ENCODE measurements around the gene RAB10. TPM values are rescaled to one million over a fixed set of nuclear protein-coding genes. Genes with fewer than 3 reads are reported as not detected.
"Not testable (repeated sequence)": the region's sequence is repeated elsewhere in the genome, so short reads cannot be mapped to it uniquely, and the experiment has no call there.

Gene RAB10
- total RNA-seq, 2 donors from 2014 or later, result 70.9 to 86.7 TPM

- DNase-seq (ENCODE audit: low spot score), result no peak
- TF ChIP-seq CTCF (IDR thresholded peaks at IDR 0.05), result no peak
- H3K4me3 ChIP-seq, result no peak overlapping the region
- H3K27ac ChIP-seq, result no peak overlapping the region
- H3K9me3 ChIP-seq, result no peaks in the 10 kb centered on the region
- no peaks in the 10 kb centered on the region for H3K27me3 ChIP-seq
- H3K4me1 ChIP-seq, result peaks cover 0 to 11% of the 10 kb centered on the region in 2 donors
- no peaks in the 10 kb centered on the region for H3K36me3 ChIP-seq
These were observed 40.8 kb upstream of the RAB10 start for GRCh38 chr2:25993049-25993448.

- no peak for TF ChIP-seq CTCF (IDR thresholded peaks at IDR 0.05)
- H3K27ac ChIP-seq, result no peak overlapping the region
These were observed 39.4 kb upstream of the RAB10 start for GRCh38 chr2:25994509-25994908.

GRCh38 chr2:25996844-25997243, 37.0 kb upstream of the RAB10 start:
- H3K4me3 ChIP-seq, result no peak overlapping the region
- peaks cover 0 to 19% of the 10 kb centered on the region in 2 donors for H3K4me1 ChIP-seq
- no peaks in the 10 kb centered on the region for H3K9me3 ChIP-seq
- no peaks in the 10 kb centered on the region for H3K36me3 ChIP-seq
- no peak for TF ChIP-seq CTCF (IDR thresholded peaks at IDR 0.05)
- no peak overlapping the region for H3K27ac ChIP-seq
- DNase-seq (ENCODE audit: low spot score), result no peak
- no peaks in the 10 kb centered on the region for H3K27me3 ChIP-seq

More at GRCh38 chr2:25994509-25994908, 39.4 kb upstream of the RAB10 start:
- Histone ChIP-seq H3K36me3 (no peaks in the 10 kb centered on the region), H3K4me3 (no peak overlapping the region), H3K9me3 (no peaks in the 10 kb centered on the region), H3K27me3 (no peaks in the 10 kb centered on the region), H3K4me1 (peaks cover 0 to 11% of the 10 kb centered on the region in 2 donors)
- no peak for DNase-seq (ENCODE audit: low spot score)

- H3K4me3 ChIP-seq; H3K27me3 ChIP-seq; H3K27ac ChIP-seq; H3K36me3 ChIP-seq; H3K9me3 ChIP-seq; DNase-seq (ENCODE audit: low spot score): not testable (repeated sequence)
- peaks cover 0 to 26% of the 10 kb centered on the region in 2 donors for H3K4me1 ChIP-seq
These were observed 35.0 kb upstream of the RAB10 start for GRCh38 chr2:25998816-25999383.

GRCh38 chr2:25999406-25999805, 34.5 kb upstream of the RAB10 start:
- not testable (repeated sequence) for H3K27me3 ChIP-seq; H3K4me3 ChIP-seq; H3K27ac ChIP-seq; H3K9me3 ChIP-seq; DNase-seq (ENCODE audit: low spot score); H3K36me3 ChIP-seq
- peaks cover 0 to 26% of the 10 kb centered on the region in 2 donors for H3K4me1 ChIP-seq

GRCh38 chr2:26000561-26001082, 33.3 kb upstream of the RAB10 start:
- no peaks in the 10 kb centered on the region for H3K9me3 ChIP-seq
- no peak overlapping the region for H3K27ac ChIP-seq

More at GRCh38 chr2:26000561-26001082, 33.3 kb upstream of the RAB10 start:
- Histone ChIP-seq H3K4me3 (no peak overlapping the region), H3K4me1 (peaks cover 0 to 26% of the 10 kb centered on the region in 2 donors), H3K36me3 (no peaks in the 10 kb centered on the region), H3K27me3 (no peaks in the 10 kb centered on the region)
- no peak for DNase-seq (ENCODE audit: low spot score)
- no peak for TF ChIP-seq CTCF (IDR thresholded peaks at IDR 0.05)
